Erythroblast (primary cell): Measurements from ENCODE around the gene PKN3.

Experiments
- DNase-seq, 2 experiments: peaks; one replicate each; lab custom pipeline; 2025; lab: John Stamatoyannopoulos, UW
- GATA1 ChIP-seq: IDR thresholded peaks from 2 replicates; pipeline ENCODE4 v1.6.1; 2011; ENCODE audit warnings: low read depth, mild to moderate bottlenecking, control low read depth, low read length, moderate library complexity
- POLR2A ChIP-seq: IDR thresholded peaks from 2 replicates; pipeline ENCODE4 v1.6.1; 2011; ENCODE audit warnings: mild to moderate bottlenecking, low read length

The PKN3 gene

GRCh38 chr9:128702445-128702948 lies at the start of gene PKN3:
Gene PKN3 (plus strand): TSS chr9:128702503. CDS start chr9:128702916, 413 bp downstream.
- TF ChIP-seq POLR2A (peak; percentile 38), GATA1 (no peak)
- peak; percentile 87 to 93 for DNase-seq

GRCh38 chr9:128653908-128654307 lies 48.4 kb upstream of the PKN3 start:
- DNase-seq, result no peak
- TF ChIP-seq GATA1 (no peak), POLR2A (no peak)

GRCh38 chr9:128654481-128654880 lies 47.8 kb upstream of the PKN3 start:
- no peak for DNase-seq

GRCh38 chr9:128656416-128657343 lies 45.6 kb upstream of the PKN3 start, which contains the start of gene DYNC2I2:
Gene DYNC2I2 (minus strand): TSS chr9:128656847. CDS start chr9:128656726, 121 bp downstream.
- peak; percentile 97 to 98 for DNase-seq
- TF ChIP-seq GATA1, result no peak
- peak; percentile 77 for TF ChIP-seq POLR2A

More at GRCh38 chr9:128654481-128654880, 47.8 kb upstream of the PKN3 start:
- TF ChIP-seq GATA1 (no peak), POLR2A (no peak)

- TF ChIP-seq POLR2A (no peak), GATA1 (no peak)
- DNase-seq, result no peak
Measured at GRCh38 chr9:128657344-128657704, 45.0 kb upstream of the PKN3 start.

GRCh38 chr9:128657796-128658195 lies 44.5 kb upstream of the PKN3 start:
- no peak for TF ChIP-seq GATA1
- no peak for TF ChIP-seq POLR2A
- no peak for DNase-seq

GRCh38 chr9:128666481-128666941 lies 35.8 kb upstream of the PKN3 start:
- DNase-seq, result peak in 1 of 2 experiments; percentile 25

- TF ChIP-seq POLR2A, result no peak
- no peak for DNase-seq
Measured at GRCh38 chr9:128669786-128670185, 32.5 kb upstream of the PKN3 start.

- no peak for TF ChIP-seq POLR2A
- no peak for TF ChIP-seq GATA1
- no peak for DNase-seq
Measured at GRCh38 chr9:128675382-128675781, 26.9 kb upstream of the PKN3 start.

- no peak for DNase-seq
- no peak for TF ChIP-seq POLR2A
- TF ChIP-seq GATA1, result no peak
Measured at GRCh38 chr9:128677794-128678193, 24.5 kb upstream of the PKN3 start.

GRCh38 chr9:128683340-128684064 lies 18.8 kb upstream of the PKN3 start:
- no peak for DNase-seq

GRCh38 chr9:128684065-128684324 lies 18.3 kb upstream of the PKN3 start:
- no peak for DNase-seq
- no peak for TF ChIP-seq POLR2A
- TF ChIP-seq GATA1, result no peak

More at GRCh38 chr9:128683340-128684064, 18.8 kb upstream of the PKN3 start:
- TF ChIP-seq GATA1 (no peak), POLR2A (no peak)

GRCh38 chr9:128684325-128685199 lies 17.7 kb upstream of the PKN3 start:
- no peak for TF ChIP-seq POLR2A
- no peak for TF ChIP-seq GATA1
- DNase-seq, result peak; percentile 42 to 47
